GM18511 (cell line): ENCODE measurements around the gene CSAG3.

Source experiments
- ATAC-seq: cut with Tn5 transposase; IDR thresholded peaks from one replicate; pipeline ENCODE4 v1.9.1; 2021; ENCODE audit warnings: mild to moderate bottlenecking, moderate library complexity; ENCODE audit not compliant: unreplicated experiment

CSAG3 gene

GRCh38 chrX:152806035-152806434, 47.0 kb downstream of the CSAG3 start:
- ATAC-seq, result no peak
